ENCODE measurements around the gene PALM3. TPM values are rescaled to one million over a fixed set of nuclear protein-coding genes. Genes with fewer than 3 reads are reported as not detected.

The PALM3 gene
- polyA plus RNA-seq, 3 donors = not detected

DNA sequence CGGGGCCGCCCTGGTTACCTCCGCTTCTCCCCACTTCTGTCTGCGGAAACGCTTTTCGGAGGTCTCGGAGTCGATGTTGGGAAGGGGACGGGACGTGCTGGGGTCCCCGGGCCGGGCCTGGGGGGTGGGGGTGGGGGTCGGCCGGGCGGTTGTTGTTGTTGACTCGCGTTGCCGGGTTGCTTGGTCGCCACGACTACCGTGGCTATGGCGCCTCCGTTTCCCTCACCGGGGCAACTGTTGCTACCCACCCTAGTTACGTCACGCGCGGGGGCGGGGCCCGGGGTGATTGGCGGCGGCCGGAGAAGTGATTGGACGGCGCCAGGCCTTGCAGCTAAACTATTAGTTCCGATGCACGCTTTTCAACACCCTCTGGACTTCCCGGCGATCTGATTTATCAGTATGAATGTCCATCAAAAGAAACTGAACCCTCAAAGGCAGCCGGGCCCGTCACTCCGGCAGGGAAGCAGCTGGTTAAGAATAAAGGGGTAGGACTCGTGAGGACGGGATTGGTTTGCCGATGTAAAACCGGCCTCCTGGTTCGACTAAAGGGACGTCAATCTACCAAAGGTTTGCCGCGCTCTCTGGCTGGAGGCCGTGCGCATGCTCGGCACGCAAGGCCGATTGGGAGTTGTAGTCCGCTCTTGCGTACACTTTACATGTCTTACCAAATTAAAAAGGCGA is 55.7 kb downstream of the PALM3 start, which contains the start of gene RFX1:
Gene RFX1, minus strand, starts transcription at position 236 of the 681 bp plus-strand sequence. CDS start 12,477 bp downstream, outside the sequence.
- Histone ChIP-seq H3K79me2 (ENCODE audit: insufficient read depth, low read length) (peaks cover 34% of the 10 kb centered on the region), H3K4me3 (replicated peaks in 1 of 3; ENCODE audit: low read depth in 2 of 3, low read length in 3 of 3) (peak within 1 kb of the TSS; percentile 50 to 80 (median 68)), H4K20me1 (ENCODE audit: insufficient read depth, low read length) (no peaks in the 10 kb centered on the region), H3K4me2 (replicated peaks; ENCODE audit: extremely low read depth, low read length, poor library complexity, severe bottlenecking) (peak within 1 kb of the TSS; percentile 78), H3K27ac (ENCODE audit: low read depth in 1 of 2, low read length in 2 of 2) (peak within 1 kb of the TSS; percentile 91 to 98), H3K9me3 (replicated peaks in 1 of 2; ENCODE audit: control insufficient read depth in 1 of 2, insufficient read depth in 1 of 2, low read length in 2 of 2) (no peaks in the 10 kb centered on the region), H3K9ac (ENCODE audit: insufficient read depth, low read length, poor library complexity, severe bottlenecking) (peak within 1 kb of the TSS; percentile 99), H3K36me3 (replicated peaks in 1 of 2; ENCODE audit: control insufficient read depth in 1 of 2, insufficient read depth in 2 of 2, low read length in 2 of 2) (no peaks in the 10 kb centered on the region), H3K27me3 (ENCODE audit: control insufficient read depth in 2 of 2, insufficient read depth in 2 of 2, low read length in 2 of 2) (no peaks in the 10 kb centered on the region), H3K4me1 (ENCODE audit: control insufficient read depth in 1 of 2, insufficient read depth in 2 of 2, low read length in 2 of 2) (peaks cover 38 to 45% of the 10 kb centered on the region in 2 donors), H2AFZ (ENCODE audit: insufficient read depth, low read depth, low read length, poor library complexity, severe bottlenecking) (peak within 1 kb of the TSS; percentile 88)
- Mint-ChIP-seq H3K4me1 (peaks cover 40% of the 10 kb centered on the region), H3K4me3 (peak within 1 kb of the TSS; percentile 83 to 95), H3K36me3 (peaks cover 0 to 9% of the 10 kb centered on the region in 2 donors), H3K27me3 (ENCODE audit: low read depth in 3 of 3) (peaks cover 0 to 5% (median 0%) of the 10 kb centered on the region in 3 donors), H3K9me3 (peaks cover 0 to 2% (median 0%) of the 10 kb centered on the region in 7 donors), H3K27ac (peak within 1 kb of the TSS; percentile 99 to 100 (median 100))
- intact Hi-C loops (cut with micrococcal nuclease) = loop anchor here in 1 of 2 donors (1.0 to 2.0 kb wide), 2 partner anchors 55 to 75 kb away; no protein-coding TSS in a partner anchor
- peak; percentile 99 to 100 (median 99) for DNase-seq
- WGBS (ENCODE audit: insufficient coverage) = 0% methylated on average over 39 of the region's 58 CpGs
- TF ChIP-seq, protein P1, sequence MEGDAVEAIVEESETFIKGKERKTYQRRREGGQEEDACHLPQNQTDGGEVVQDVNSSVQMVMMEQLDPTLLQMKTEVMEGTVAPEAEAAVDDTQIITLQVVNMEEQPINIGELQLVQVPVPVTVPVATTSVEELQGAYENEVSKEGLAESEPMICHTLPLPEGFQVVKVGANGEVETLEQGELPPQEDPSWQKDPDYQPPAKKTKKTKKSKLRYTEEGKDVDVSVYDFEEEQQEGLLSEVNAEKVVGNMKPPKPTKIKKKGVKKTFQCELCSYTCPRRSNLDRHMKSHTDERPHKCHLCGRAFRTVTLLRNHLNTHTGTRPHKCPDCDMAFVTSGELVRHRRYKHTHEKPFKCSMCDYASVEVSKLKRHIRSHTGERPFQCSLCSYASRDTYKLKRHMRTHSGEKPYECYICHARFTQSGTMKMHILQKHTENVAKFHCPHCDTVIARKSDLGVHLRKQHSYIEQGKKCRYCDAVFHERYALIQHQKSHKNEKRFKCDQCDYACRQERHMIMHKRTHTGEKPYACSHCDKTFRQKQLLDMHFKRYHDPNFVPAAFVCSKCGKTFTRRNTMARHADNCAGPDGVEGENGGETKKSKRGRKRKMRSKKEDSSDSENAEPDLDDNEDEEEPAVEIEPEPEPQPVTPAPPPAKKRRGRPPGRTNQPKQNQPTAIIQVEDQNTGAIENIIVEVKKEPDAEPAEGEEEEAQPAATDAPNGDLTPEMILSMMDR (IDR thresholded peaks at IDR 0.05) = no peak

GRCh38 chr19:14005349-14006084 is 56.4 kb downstream of the PALM3 start:
- Histone ChIP-seq H3K4me1 (ENCODE audit: control insufficient read depth in 1 of 2, insufficient read depth in 2 of 2, low read length in 2 of 2) (peaks cover 38 to 45% of the 10 kb centered on the region in 2 donors), H3K36me3 (replicated peaks in 1 of 2; ENCODE audit: control insufficient read depth in 1 of 2, insufficient read depth in 2 of 2, low read length in 2 of 2) (peaks cover 1 to 2% of the 10 kb centered on the region in 2 donors), H3K9me3 (replicated peaks in 1 of 2; ENCODE audit: control insufficient read depth in 1 of 2, insufficient read depth in 1 of 2, low read length in 2 of 2) (no peaks in the 10 kb centered on the region), H3K27ac (ENCODE audit: low read depth in 1 of 2, low read length in 2 of 2) (peak overlapping the region; percentile 91 to 98), H3K4me3 (replicated peaks in 1 of 3; ENCODE audit: low read depth in 2 of 3, low read length in 3 of 3) (peak overlapping the region; percentile 50 to 80 (median 68)), H2AFZ (ENCODE audit: insufficient read depth, low read depth, low read length, poor library complexity, severe bottlenecking) (peak overlapping the region; percentile 52), H4K20me1 (ENCODE audit: insufficient read depth, low read length) (no peaks in the 10 kb centered on the region), H3K4me2 (replicated peaks; ENCODE audit: extremely low read depth, low read length, poor library complexity, severe bottlenecking) (peak overlapping the region; percentile 78), H3K79me2 (ENCODE audit: insufficient read depth, low read length) (peaks cover 41% of the 10 kb centered on the region), H3K27me3 (ENCODE audit: control insufficient read depth in 2 of 2, insufficient read depth in 2 of 2, low read length in 2 of 2) (no peaks in the 10 kb centered on the region), H3K9ac (ENCODE audit: insufficient read depth, low read length, poor library complexity, severe bottlenecking) (peak overlapping the region; percentile 99)
- TF ChIP-seq, protein P1 (IDR thresholded peaks at IDR 0.05) = no peak
- WGBS (ENCODE audit: insufficient coverage) = under 1% methylated on average over 37 of the region's 50 CpGs
- peak overlapping the region; percentile 83 to 85 for H3K4me3 Mint-ChIP-seq
- intact Hi-C loops (cut with micrococcal nuclease) = loop anchor here (1.0 to 2.0 kb wide), 4 partner anchors 18 to 76 kb away; no protein-coding TSS in a partner anchor
- H3K27me3 Mint-ChIP-seq (ENCODE audit: low read depth in 3 of 3) = peaks cover 0 to 7% (median 0%) of the 10 kb centered on the region in 3 donors
- peaks cover 0 to 2% (median 0%) of the 10 kb centered on the region in 7 donors for H3K9me3 Mint-ChIP-seq
- H3K36me3 Mint-ChIP-seq = peaks cover 3 to 15% of the 10 kb centered on the region in 2 donors
- peak overlapping the region; percentile 99 to 100 (median 100) for H3K27ac Mint-ChIP-seq
- H3K4me1 Mint-ChIP-seq = peaks cover 42% of the 10 kb centered on the region
- peak; percentile 79 to 90 (median 85) for DNase-seq

All from CD14-positive monocyte (primary cell).